Sigmoid colon (tissue), 7 donors: ENCODE measurements around the gene CPEB1. TPM values are rescaled to one million over a fixed set of nuclear protein-coding genes. Genes with fewer than 3 reads are reported as not detected.

Experiments used
- DNase-seq: peaks from one replicate; pipeline ENCODE4 v3.0.0-alpha.2; 2019
- H3K27ac ChIP-seq, 4 donors: fragments of 200-600 bp; sonication (generic); one replicate each; pipeline ENCODE4 v1.5.1; 2016 to 2019; ENCODE audit warnings: mild to moderate bottlenecking in 1 of 4
- H3K27me3 ChIP-seq, 3 donors: fragments of 200-600 bp; sonication (generic); one replicate each; pipeline ENCODE4 v1.5.1; 2019; ENCODE audit warnings: mild to moderate bottlenecking in 1 of 3
- H3K36me3 ChIP-seq, 4 donors: fragments of 200-600 bp; sonication (generic); one replicate each; pipeline ENCODE4 v1.5.1; 2016 to 2019
- H3K4me1 ChIP-seq, 4 donors: fragments of 200-600 bp; sonication (generic); one replicate each; pipeline ENCODE4 v1.5.1; 2017 to 2019
- H3K4me3 ChIP-seq, 4 donors: fragments of 200-600 bp; sonication (generic); one replicate each; pipeline ENCODE4 v1.5.1; 2017 to 2019; ENCODE audit warnings: mild to moderate bottlenecking in 2 of 4, moderate library complexity in 1 of 4
- H3K9me3 ChIP-seq, 4 donors: fragments of 200-600 bp in 3 of 4; sonication (generic) in 3 of 4; one replicate each; pipeline versions ENCODE4 v1.5.1 to v1.6.1; 2013 to 2019
- CTCF ChIP-seq, 4 experiments: fragments of 450-650 bp in 3 of 4; fragments of 200-600 bp in 1 of 4; IDR thresholded peaks; one replicate each; pipeline ENCODE4 v1.5.1; 2016 to 2019; ENCODE audit warnings: antibody characterized with exemption in 4 of 4, mild to moderate bottlenecking in 3 of 4, moderate library complexity in 2 of 4
- EP300 ChIP-seq, 4 donors: sonication (generic); formaldehyde crosslinking; IDR thresholded peaks; one replicate each; pipeline ENCODE4 v1.6.1; 2017; ENCODE audit warnings: antibody characterized with exemption in 4 of 4
- POLR2A ChIP-seq, 2 donors: fragments of 450-650 bp; IDR thresholded peaks; one replicate each; pipeline ENCODE4 v1.6.1; 2016; ENCODE audit warnings: antibody characterized with exemption in 2 of 2, mild to moderate bottlenecking in 2 of 2, moderate library complexity in 2 of 2
- POLR2AphosphoS5 ChIP-seq, 4 donors: sonication (generic); formaldehyde crosslinking; IDR thresholded peaks; one replicate each; pipeline ENCODE4 v1.6.1; 2017; ENCODE audit warnings: antibody characterized with exemption in 4 of 4
- WGBS, 2 donors: extraction: QIAGEN DNeasy Blood & Tissue Kit; methylation state at CpG; one replicate each; pipeline ENCODE4 v1.1.7; 2013; 5-methylcytosine and 5-hydroxymethylcytosine counted together
- intact Hi-C: fragments of 100-400 bp; cut with DNase I; formaldehyde crosslinking; loops from one replicate; pipeline ENCODE4 v1.15.1; 2023
- polyA plus RNA-seq, 3 donors: library from polyadenylated mRNA; stranded (reverse); fragments of 200-250 nt; gene quantifications; one replicate each; pipeline ENCODE4 v1.2.3, GENCODE V29; 2013
- total RNA-seq, 4 donors: library from RNA; depleted of rRNA; stranded (reverse); fragments of >200 nt; gene quantifications; one replicate each; pipeline ENCODE4 v1.1.0, GENCODE V29; 2016
- donor health status: healthy with polysubstance abuse.
- donor health status: Bipolar disorder and iron deficiency.
- donor health status: healthy.

Gene CPEB1
- total and polyA plus RNA-seq, 7 donors = 1.2 to 13.2 (median 9.7) TPM; not detected in 1

GRCh38 chr15:82554849-82555248 lies 92.3 kb downstream of the CPEB1 start:
- Histone ChIP-seq H3K4me3 (no peak overlapping the region), H3K36me3 (peaks cover 0 to 39% (median 11%) of the 10 kb centered on the region in 4 donors), H3K27ac (no peak overlapping the region), H3K4me1 (no peaks in the 10 kb centered on the region), H3K27me3 (no peaks in the 10 kb centered on the region), H3K9me3 (no peaks in the 10 kb centered on the region)
- TF ChIP-seq CTCF (IDR thresholded peaks at IDR 0.05) (no peak), POLR2AphosphoS5 (IDR thresholded peaks at IDR 0.05) (no peak), POLR2A (IDR thresholded peaks at IDR 0.05) (no peak), EP300 (IDR thresholded peaks at IDR 0.05) (no peak)
- intact Hi-C loops = no loop called here
- WGBS, 2 donors = 91 to 93% methylated on average over 2 of the region's 2 CpGs
- no peak for DNase-seq

GRCh38 chr15:82554351-82554750 lies 92.8 kb downstream of the CPEB1 start:
- H3K4me3 ChIP-seq = no peak overlapping the region
- no peaks in the 10 kb centered on the region for H3K4me1 ChIP-seq
- DNase-seq = no peak
- H3K27me3 ChIP-seq = no peaks in the 10 kb centered on the region
- TF ChIP-seq CTCF (IDR thresholded peaks at IDR 0.05) (no peak), POLR2A (IDR thresholded peaks at IDR 0.05) (no peak), POLR2AphosphoS5 (IDR thresholded peaks at IDR 0.05) (no peak), EP300 (IDR thresholded peaks at IDR 0.05) (no peak)
- no peak overlapping the region for H3K27ac ChIP-seq
- WGBS, 2 donors = 87 to 92% methylated on average over 1 of the region's 1 CpG
- peaks cover 0 to 44% (median 13%) of the 10 kb centered on the region in 4 donors for H3K36me3 ChIP-seq
- no peaks in the 10 kb centered on the region for H3K9me3 ChIP-seq
- intact Hi-C loops = no loop called here

- H3K36me3 ChIP-seq = peaks cover 0 to 49% (median 13%) of the 10 kb centered on the region in 4 donors
- WGBS, 2 donors = 93 to 95% methylated on average over 1 of the region's 1 CpG
- DNase-seq = no peak
- no peaks in the 10 kb centered on the region for H3K9me3 ChIP-seq
- no peaks in the 10 kb centered on the region for H3K27me3 ChIP-seq
- no peak overlapping the region for H3K4me3 ChIP-seq
- TF ChIP-seq CTCF (IDR thresholded peaks at IDR 0.05) (no peak), EP300 (IDR thresholded peaks at IDR 0.05) (no peak), POLR2AphosphoS5 (IDR thresholded peaks at IDR 0.05) (no peak), POLR2A (IDR thresholded peaks at IDR 0.05) (no peak)
- H3K27ac ChIP-seq = no peak overlapping the region
- intact Hi-C loops = no loop called here
- no peaks in the 10 kb centered on the region for H3K4me1 ChIP-seq
Observed at GRCh38 chr15:82553846-82554245, 93.3 kb downstream of the CPEB1 start.

GRCh38 chr15:82552861-82553260 lies 94.3 kb downstream of the CPEB1 start:
- H3K36me3 ChIP-seq = peaks cover 0 to 49% (median 13%) of the 10 kb centered on the region in 4 donors
- no peak overlapping the region for H3K27ac ChIP-seq
- H3K4me3 ChIP-seq = no peak overlapping the region
- no peaks in the 10 kb centered on the region for H3K4me1 ChIP-seq
- TF ChIP-seq EP300 (IDR thresholded peaks at IDR 0.05) (no peak), POLR2AphosphoS5 (IDR thresholded peaks at IDR 0.05) (no peak), POLR2A (IDR thresholded peaks at IDR 0.05) (no peak), CTCF (IDR thresholded peaks at IDR 0.05) (no peak)
- H3K9me3 ChIP-seq = no peaks in the 10 kb centered on the region
- intact Hi-C loops = no loop called here
- H3K27me3 ChIP-seq = no peaks in the 10 kb centered on the region
- 71 to 81% methylated on average over 2 of the region's 2 CpGs for whole genome bisulfite sequencing, 2 donors
- no peak for DNase-seq

- no peak for DNase-seq
- no peak for TF ChIP-seq EP300 (IDR thresholded peaks at IDR 0.05)
- no peak for TF ChIP-seq CTCF (IDR thresholded peaks at IDR 0.05)
- no peak for TF ChIP-seq POLR2A (IDR thresholded peaks at IDR 0.05)
- no peak for TF ChIP-seq POLR2AphosphoS5 (IDR thresholded peaks at IDR 0.05)
- Histone ChIP-seq H3K4me3 (no peak overlapping the region), H3K36me3 (peaks cover 0 to 53% (median 13%) of the 10 kb centered on the region in 4 donors), H3K27me3 (no peaks in the 10 kb centered on the region), H3K27ac (no peak overlapping the region), H3K4me1 (no peaks in the 10 kb centered on the region), H3K9me3 (no peaks in the 10 kb centered on the region)
- WGBS, 2 donors = 68 to 75% methylated on average over 5 of the region's 5 CpGs
- intact Hi-C loops = no loop called here
Observed at GRCh38 chr15:82551646-82552247, 95.4 kb downstream of the CPEB1 start.
